Psoas muscle (tissue), 8 donors: ENCODE data around the gene ADIRF. TPM values are rescaled to one million over a fixed set of nuclear protein-coding genes. Genes with fewer than 3 reads are reported as not detected.
"Not testable (repeated sequence)": the region's sequence is repeated elsewhere in the genome, so short reads cannot be mapped to it uniquely, and the experiment has no call there.

Source experiments
- ATAC-seq, 4 donors: fragments of 200-7000 bp; cut with Tn5 transposase; one replicate each; pipeline ENCODE4 v1.9.1; 2020; ENCODE audit warnings: moderate library complexity in 3 of 4, mild to moderate bottlenecking in 2 of 4
- DNase-seq, 2 donors: peaks; one replicate each; pipeline ENCODE4 v3.0.0-alpha.2; 2020
- H3K27ac ChIP-seq: fragments of 200-600 bp; one replicate; pipeline ENCODE4 v1.8.0; 2022
- H3K27me3 ChIP-seq, 3 donors: fragments of 200-600 bp in 1 of 3; one replicate each; pipeline versions ENCODE4 v1.6.1 to v1.8.0; 2013 to 2022; ENCODE audit warnings: low read length in 2 of 3, mild to moderate bottlenecking in 2 of 3, moderate library complexity in 1 of 3; ENCODE audit not compliant: insufficient read depth in 3 of 3
- H3K36me3 ChIP-seq, 2 donors: fragments of 200-600 bp in 1 of 2; one replicate each; pipeline versions ENCODE4 v1.6.1 to v1.8.0; 2013 to 2022; ENCODE audit warnings: low read depth in 1 of 2, mild to moderate bottlenecking in 1 of 2, moderate library complexity in 1 of 2; ENCODE audit not compliant: insufficient read depth in 1 of 2
- H3K4me1 ChIP-seq: fragments of 200-600 bp; one replicate; pipeline ENCODE4 v1.8.0; 2022
- H3K4me3 ChIP-seq: fragments of 200-600 bp; one replicate; pipeline ENCODE4 v1.8.0; 2022; ENCODE audit warnings: mild to moderate bottlenecking
- H3K9me3 ChIP-seq: fragments of 200-600 bp; one replicate; pipeline ENCODE4 v1.8.0; 2022
- CTCF ChIP-seq: fragments of 200-600 bp; IDR thresholded peaks from one replicate; pipeline ENCODE4 v1.8.0; 2022; ENCODE audit warnings: antibody characterized with exemption
- WGBS, 3 donors: extraction: QIAGEN DNeasy Blood & Tissue Kit; methylation state at CpG; one replicate each; pipeline versions ENCODE4 v1.1.6 to v1.1.7; 2013; 5-methylcytosine and 5-hydroxymethylcytosine counted together
- intact Hi-C, 2 donors: fragments of 100-400 bp; cut with DNase I; formaldehyde crosslinking; loops; one replicate each; pipeline versions ENCODE4 v1.11.0 to v1.14.2; 2022
- polyA plus RNA-seq, 3 donors: library from polyadenylated mRNA; stranded (reverse); fragments of 200-250 nt; gene quantifications; one replicate each; pipeline ENCODE4 v1.2.3, GENCODE V29; 2013
- total RNA-seq, 4 donors: library from RNA; stranded (reverse); fragmentation: NEBNext Ultra II Directional in 2 of 4; extraction: Animal tissue kit (Norgen Biotek cat#: 25700) in 2 of 4; gene quantifications; one replicate each; pipeline versions ENCODE4 v1.2.1 to v1.2.4, GENCODE V29; 2021 to 2023
- donor health status: healthy with polysubstance abuse.
- donor health status: DM: no; HTN: no; CAD: no; lungs with moderate emphysema.
- donor health status: Bipolar disorder and iron deficiency.
- donor health status: healthy.
- donor health status: DM: yes; HTN: yes; CAD: no.
- donor health status: DM: no; HTN: no; CAD: no.
- donor health status: DM: no; HTN: no; CAD: no.
- donor health status: DM: yes; HTN: yes; CAD: no.

The ADIRF gene
- total and polyA plus RNA-seq, 7 donors = 19.1 to 69.5 (median 34.9) TPM

- 81 to 90% (median 81%) methylated on average over 7 of the region's 7 CpGs for WGBS, 3 donors
- Histone ChIP-seq H3K9me3 (no peaks in the 10 kb centered on the region), H3K4me1 (no peaks in the 10 kb centered on the region), H3K27me3 (no peaks in the 10 kb centered on the region), H3K36me3 (no peaks in the 10 kb centered on the region), H3K4me3 (no peak overlapping the region), H3K27ac (no peak overlapping the region)
- intact Hi-C loops = no loop called here
- ATAC-seq (no peak), DNase-seq (peak in 1 of 2 donors; percentile 13)
- TF ChIP-seq CTCF = no peak
These were observed 16.2 kb upstream of the ADIRF start for GRCh38 chr10:86952106-86952505.

DNA sequence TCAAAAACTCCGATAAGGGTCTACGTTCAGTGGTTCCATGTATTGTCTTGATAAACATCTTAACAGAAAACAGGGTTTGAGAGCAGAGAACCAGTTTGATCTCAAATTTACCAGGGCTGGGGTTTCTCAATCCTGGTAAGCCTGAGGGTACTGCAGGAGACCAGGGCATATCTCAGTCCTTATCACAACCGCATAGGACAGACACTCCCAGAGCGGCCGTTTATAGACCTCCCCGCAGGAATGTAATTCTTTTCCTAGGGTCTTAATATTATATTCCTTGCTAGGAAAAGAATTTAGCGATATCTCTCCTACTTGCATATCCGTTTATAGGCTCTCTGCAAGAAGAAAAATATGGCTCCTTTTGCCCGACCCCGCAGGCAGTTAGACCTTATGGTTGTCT, 15.6 kb upstream of the ADIRF start:
- H3K4me1 ChIP-seq, H3K9me3 ChIP-seq, DNase-seq, H3K36me3 ChIP-seq, H3K4me3 ChIP-seq, ATAC-seq, H3K27me3 ChIP-seq, H3K27ac ChIP-seq, intact Hi-C loops: not testable (repeated sequence)
- 94 to 98% (median 95%) methylated on average over 10 of the region's 10 CpGs for WGBS, 3 donors

DNA sequence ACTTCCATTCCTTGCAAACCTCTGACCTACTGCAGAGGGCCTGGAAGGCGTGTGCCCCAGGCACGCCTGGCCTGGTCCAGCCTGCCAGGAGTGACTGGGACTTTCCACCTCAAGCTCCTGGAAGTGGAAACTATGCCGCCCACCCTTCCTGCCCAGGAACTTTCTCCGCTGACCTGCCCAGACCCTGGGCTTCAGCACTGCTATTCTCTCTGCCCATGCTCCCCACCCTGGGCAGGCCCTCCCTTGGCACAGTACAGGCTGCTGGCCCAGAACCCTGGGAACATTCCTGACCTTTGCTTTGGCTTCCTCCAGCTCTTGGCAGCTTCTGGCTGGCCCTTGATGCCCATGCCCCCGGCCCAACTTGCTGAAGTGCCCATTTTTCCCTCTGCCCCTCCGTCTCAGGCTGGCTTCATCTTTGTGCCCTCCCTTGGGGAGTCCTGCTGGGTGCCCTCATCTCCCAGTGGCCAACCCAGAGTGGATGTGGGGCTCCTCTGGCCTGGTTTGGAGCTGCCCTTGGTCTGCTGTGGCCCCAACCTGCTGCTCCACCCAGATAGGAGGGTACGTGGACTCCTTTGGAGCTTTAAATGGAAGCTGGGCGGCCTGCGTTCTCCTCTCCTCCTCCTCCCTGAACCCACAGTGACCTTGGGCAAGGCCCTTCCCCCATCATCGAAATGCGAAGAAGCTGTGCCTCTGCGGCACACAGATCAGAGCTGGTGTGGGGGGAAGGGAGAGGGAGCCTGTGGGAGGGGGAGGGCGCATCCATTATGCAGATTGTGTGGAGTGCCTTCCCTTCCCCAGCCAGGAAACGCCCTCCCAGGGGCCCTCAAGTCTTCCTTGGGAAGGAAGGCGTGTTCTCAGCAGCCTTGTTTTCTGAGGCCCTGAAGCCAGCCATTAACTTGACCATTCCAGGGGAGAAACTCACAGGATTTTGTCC, 14.3 kb upstream of the ADIRF start:
- ATAC-seq (peak; percentile 42 to 61 (median 48)), DNase-seq (peak; percentile 61 to 73)
- Histone ChIP-seq H3K4me3 (peak overlapping the region; percentile 59), H3K9me3 (no peaks in the 10 kb centered on the region), H3K27me3 (no peaks in the 10 kb centered on the region), H3K4me1 (no peaks in the 10 kb centered on the region), H3K36me3 (no peaks in the 10 kb centered on the region), H3K27ac (peak overlapping the region; percentile 65)
- intact Hi-C loops = no loop called here
- WGBS, 3 donors = 50 to 59% (median 57%) methylated on average over 13 to 15 of the region's 15 CpGs
- TF ChIP-seq CTCF = no peak

DNA sequence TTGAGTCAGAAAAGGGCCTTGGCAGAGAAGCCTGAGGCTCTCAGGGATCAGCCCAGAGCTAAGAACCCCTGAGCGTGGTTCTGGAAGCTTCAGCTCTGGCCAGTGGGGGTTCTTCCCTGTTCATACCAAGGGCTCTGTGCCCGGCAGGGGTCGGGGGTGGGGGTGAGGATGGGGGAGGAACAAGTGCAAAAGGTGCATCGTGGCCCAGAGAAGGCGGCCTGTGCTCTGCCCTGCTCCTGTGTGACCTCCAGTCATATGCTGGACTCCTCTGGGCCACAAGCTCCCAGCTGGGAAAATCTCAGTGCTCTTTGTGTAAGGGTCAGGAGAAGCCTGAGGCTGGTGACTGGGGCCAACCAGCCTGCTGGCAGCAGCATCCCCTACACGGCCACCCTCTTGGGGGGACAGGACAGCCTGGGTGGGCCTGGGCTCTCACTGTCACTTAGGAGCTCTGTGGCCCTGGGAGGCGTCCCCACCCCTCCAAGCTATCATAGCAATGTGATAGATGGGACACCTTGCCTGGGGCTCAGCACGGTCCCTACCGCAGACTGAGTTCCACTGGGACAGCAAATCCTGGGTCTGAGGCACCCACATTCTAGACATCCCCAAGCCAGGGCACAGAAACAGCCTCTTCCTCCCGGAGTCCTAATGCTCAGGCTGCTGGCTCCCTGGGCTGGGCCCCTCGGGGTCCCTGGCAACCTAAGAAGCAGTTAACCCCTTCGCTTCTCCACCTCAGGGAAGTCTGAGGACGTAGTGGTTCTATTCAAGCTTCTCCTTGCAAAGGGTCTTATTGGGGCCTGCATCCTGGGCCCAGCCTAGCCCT, 13.4 kb upstream of the ADIRF start:
- no peaks in the 10 kb centered on the region for H3K36me3 ChIP-seq
- ATAC-seq (no peak), DNase-seq (no peak)
- peak overlapping the region; percentile 59 for H3K4me3 ChIP-seq
- intact Hi-C loops = no loop called here
- WGBS, 3 donors = 58 to 60% (median 60%) methylated on average over 13 of the region's 13 CpGs
- no peak for TF ChIP-seq CTCF
- no peaks in the 10 kb centered on the region for H3K4me1 ChIP-seq
- no peaks in the 10 kb centered on the region for H3K9me3 ChIP-seq
- H3K27me3 ChIP-seq = no peaks in the 10 kb centered on the region
- peak overlapping the region; percentile 65 for H3K27ac ChIP-seq
